NCI-H82 treated with DMSO at 0.1 percent for 48 hours (cell line): Measurements from ENCODE around the gene SRI.

ENCODE experiments used
- DNase-seq: peaks from one replicate; lab custom pipeline; 2025; ENCODE audit not compliant: unreplicated experiment; lab: John Stamatoyannopoulos, UW

Gene SRI

DNA sequence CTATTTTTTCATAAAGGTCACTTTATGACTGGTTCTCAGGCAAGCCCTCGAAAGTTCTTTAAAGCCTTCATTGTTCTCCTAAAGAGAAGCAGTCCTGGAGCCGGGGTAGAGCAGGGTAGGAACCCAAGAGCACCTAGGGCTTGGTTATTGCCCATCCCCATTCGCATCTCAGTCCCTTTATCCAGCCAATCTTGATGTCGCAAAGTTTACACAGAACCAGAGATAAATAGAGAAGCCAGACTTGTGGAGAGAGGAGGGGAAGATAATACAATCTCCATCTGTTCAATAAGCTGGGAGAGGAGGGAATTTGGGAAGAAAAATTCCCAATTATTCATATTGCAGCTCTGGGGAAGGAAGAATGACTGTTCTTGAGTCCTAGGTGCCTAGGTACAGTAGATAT lies 6.4 kb upstream of the SRI start:
- no peak for DNase-seq

DNA sequence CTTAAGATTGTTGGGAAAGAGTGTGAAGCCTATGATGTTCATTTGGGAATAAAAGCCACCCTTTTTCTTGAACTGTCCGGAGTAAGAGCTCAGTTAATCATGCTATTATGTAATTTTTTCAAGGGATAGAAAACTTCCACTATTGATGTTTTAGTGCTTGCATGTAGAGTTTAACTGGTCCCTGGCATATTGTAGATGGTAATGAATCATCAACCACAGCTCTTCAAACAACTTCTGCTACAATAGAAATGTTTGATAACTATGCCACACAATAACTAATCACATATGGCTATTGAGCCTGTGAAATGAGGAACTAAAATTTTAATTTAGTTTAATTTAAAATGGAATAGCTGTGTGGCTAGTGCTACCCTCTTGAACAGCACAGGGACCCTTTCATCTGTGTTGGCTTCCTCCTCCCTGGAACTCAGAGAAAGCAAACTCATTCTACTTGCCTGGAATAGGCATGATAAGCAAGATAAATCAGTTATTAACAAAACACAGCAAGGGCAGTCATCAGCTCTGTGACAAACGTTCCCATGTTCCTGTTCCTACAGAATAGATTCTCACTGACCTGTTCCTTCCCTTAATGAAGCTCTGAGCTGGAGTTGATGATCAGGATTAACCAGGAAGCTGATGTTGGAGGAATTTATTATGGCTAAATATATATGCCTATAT lies 4.9 kb upstream of the SRI start:
- no peak for DNase-seq

DNA sequence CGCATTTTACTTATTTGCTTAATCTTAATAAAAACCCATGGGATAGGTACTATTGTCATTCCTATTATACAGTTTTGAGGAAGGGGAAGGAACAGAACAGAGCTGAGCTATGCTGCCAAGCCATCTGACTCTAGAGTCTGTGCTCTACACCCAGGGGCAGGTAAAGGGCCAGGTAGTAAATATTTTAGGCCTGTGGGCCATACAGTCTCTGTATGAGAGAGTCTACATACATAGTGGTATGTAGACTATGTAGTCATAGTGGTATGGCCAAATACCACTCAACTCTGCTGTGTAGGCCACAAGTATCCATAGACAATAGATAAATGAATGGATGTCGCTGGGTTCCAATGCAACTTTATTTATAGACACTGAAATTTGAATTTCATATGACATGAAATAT lies 3.4 kb upstream of the SRI start:
- DNase-seq = no peak

DNA sequence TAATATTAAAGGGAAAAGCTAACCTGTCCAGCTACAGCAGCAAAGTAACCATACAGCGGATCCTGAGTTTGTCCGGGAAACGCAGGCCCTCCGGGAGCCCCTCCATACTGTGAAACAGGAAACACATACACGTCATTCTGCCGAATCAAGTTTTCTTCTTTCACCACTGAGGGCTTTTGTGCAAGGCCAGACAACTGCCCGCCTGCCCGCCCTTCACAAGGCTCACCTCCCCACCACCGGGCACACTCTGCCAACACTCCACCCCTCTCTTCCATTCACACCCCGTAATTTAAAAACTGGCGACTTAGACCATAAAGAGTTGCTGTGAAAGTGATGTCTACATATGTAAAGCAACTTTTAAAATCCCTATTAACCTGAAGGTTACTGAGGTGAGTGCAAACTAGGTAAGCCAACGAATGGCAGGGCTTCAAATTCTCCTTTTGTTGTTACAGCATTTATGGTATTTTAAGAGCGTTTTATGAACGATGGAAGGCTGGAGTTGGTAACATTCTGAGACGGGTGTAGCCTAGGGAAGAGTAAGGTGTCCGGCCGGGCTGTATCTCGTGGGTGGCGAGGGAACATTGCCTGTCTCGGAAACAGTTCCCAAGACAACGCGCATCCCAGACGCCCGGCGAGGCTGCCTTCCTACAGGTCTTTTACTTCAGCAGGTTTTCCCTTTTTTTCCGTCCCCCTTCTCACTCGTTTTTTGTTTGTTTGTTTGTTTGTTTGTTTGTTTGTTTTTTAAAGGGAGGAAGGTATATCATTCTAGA lies 817 bp downstream of the SRI start:
- DNase-seq = no peak

- no peak for DNase-seq
These were observed 1.5 kb downstream of the SRI start for GRCh38 chr7:88218429-88218745.

- DNase-seq = no peak
These were observed 2.0 kb downstream of the SRI start for GRCh38 chr7:88217675-88218428.

DNA sequence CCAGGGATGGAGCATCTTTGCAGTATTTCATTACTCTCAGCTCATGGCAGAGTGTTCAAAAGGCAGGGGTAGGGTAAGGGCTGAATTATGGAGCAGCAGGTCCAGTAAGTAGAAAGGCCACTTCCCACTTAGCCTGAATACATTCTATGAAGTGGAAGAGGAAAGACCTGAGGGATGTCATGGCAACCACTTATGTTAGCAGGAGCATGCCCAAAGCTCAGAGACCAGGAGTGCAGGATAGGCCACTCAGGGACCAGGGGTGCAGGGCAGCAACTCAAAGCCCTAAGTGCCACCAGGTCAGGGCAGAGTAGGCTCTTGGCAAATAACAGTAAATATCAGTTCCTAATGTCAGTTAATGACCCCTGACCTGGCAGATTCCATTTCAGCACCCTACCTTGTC lies 3.6 kb downstream of the SRI start:
- DNase-seq = no peak

DNA sequence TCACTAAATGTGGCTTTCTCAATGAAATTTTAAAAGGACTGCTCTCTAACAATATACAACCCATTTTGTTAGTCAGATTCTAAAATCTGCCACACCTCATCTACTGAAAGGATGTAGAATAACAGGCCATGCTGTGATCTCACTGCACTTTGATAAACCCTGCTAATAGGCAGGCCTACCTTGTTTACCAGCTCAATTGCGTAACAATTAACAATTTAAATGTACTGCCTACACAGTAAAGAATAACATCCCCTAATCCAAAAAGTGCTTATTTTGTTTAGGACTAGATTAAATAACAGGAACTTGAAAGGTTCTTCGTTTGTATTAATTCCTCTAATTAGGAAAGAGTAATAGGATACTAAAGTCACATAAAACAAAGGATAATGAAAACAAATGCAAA lies 4.5 kb downstream of the SRI start:
- DNase-seq = no peak

GRCh38 chr7:88214456-88214855 lies 5.4 kb downstream of the SRI start:
- DNase-seq = no peak

- DNase-seq = no peak
These were observed 6.9 kb downstream of the SRI start for GRCh38 chr7:88212918-88213317.

- DNase-seq = no peak
These were observed 11.3 kb downstream of the SRI start for GRCh38 chr7:88208521-88208920.

GRCh38 chr7:88206254-88206653 lies 13.6 kb downstream of the SRI start:
- no peak for DNase-seq

GRCh38 chr7:88205179-88205578 lies 14.7 kb downstream of the SRI start:
- DNase-seq = no peak

DNA sequence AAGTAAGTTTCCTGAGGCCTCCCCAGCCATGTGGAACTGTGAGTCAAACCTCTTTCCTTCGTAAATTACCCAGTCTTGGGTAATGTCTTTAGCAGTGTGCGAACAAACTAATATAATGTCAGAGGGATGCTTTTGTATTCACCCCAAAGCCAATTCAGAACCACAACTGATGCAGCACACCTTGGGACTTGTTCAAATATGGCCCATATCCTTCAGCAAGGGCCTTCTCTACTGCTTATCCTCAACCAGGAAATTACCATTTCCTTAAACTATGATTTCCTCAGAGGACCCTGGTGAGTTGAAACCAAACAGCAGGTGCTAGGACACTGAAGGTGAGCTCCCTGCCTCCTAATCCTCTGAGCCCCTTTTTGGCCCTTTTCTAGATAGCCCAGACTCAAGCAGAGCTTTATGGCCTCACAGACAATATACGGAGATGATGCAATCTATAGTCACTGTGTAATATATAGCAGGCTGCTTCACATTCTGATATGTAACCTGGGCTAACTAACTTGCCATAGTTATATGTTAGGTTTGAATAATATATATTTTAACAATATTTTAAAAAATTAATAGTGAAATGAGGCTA lies 15.2 kb downstream of the SRI start:
- DNase-seq = no peak

DNA sequence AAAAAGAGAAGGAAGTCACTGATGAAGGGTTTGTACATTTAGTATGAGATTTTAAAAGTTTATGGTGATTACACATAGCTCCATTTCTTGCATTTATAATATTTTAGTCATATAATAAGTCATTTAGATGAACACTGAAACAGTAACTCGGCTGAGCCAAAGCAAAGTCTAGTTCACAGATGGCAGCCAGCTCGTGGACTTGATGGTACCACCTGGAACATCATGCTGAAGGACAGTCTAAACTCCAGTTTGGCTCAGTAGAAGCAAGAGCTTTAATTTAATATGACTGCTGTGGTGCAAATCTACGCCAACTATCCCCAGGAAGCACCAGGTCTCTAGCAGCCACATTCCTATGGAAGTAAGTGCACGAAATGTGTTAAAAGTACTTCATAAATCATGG lies 16.4 kb downstream of the SRI start:
- no peak for DNase-seq

DNA sequence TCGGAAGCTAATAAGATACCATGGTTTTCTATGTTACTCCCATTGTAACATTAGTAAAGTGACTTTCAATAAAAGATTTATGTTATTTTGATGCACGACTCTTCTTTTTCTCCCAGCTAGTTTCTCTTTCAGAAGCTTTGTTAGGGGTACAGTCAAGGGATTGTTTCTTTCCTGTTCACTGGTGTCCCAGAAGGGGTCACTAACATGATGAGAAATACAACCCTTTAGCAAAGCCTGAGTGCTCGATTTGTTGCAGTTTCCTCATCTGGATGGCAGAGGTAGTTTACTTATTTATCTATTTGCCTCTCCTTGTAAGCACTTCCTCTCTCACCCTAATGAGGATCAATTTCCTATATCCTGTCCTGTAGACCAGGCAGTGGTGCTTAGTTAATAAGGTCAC lies 17.0 kb downstream of the SRI start:
- no peak for DNase-seq

GRCh38 chr7:88202278-88202677 lies 17.6 kb downstream of the SRI start:
- DNase-seq = no peak

DNA sequence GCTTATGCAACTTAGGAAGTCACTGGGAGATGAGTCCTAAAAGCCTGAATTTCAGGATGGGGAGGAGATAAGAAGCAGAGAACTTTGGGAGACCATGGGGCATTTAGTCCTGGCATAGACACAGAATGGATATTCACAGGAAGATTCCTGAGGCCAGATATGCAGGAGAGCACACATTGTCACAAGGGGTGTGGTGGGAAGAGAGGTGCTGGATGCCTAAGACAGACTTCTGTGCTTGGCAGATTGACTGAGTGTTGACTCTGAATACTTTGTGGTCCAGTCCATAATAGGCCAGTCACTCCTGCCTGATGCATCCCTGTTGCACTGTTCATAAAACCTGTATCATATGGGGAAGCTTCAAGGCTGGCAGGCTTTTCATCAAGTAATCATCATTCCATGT lies 18.5 kb downstream of the SRI start:
- no peak for DNase-seq

- peak; percentile 26 for DNase-seq
These were observed 19.0 kb downstream of the SRI start for GRCh38 chr7:88200789-88201188.

DNA sequence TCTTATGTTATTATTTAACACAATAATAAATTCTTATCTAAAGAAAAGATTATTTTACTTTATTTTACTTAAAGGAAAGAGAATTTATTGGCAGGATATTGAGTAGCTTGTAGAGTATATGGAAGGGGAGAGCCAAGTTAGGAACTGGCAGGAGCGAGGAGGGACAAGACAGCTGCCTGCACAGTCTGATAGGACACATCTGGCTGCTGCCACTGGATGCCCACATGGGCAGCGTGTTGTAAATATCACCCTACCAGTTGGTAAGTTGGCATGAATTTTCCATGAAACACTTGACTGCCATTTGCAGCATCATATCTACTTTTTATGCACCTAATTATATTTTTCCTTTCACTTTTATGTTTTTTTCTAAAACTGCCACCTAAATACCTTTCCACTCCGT lies 19.6 kb downstream of the SRI start:
- no peak for DNase-seq

GRCh38 chr7:88191911-88192310 lies 27.9 kb downstream of the SRI start:
- no peak for DNase-seq

- DNase-seq = no peak
These were observed 34.2 kb downstream of the SRI start for GRCh38 chr7:88185650-88186049.
